NT2/D1 (cell line): ENCODE data around the gene DCAF8.

Experiments
- SUZ12 ChIP-seq: IDR thresholded peaks from 2 replicates; pipeline ENCODE4 v1.6.1; 2011; ENCODE audit not compliant: insufficient read length, insufficient read depth; ENCODE audit errors: extremely low read depth
- YY1 ChIP-seq: IDR thresholded peaks from 2 replicates; pipeline ENCODE4 v1.6.1; 2011; ENCODE audit not compliant: insufficient read length, insufficient read depth
- ZNF274 ChIP-seq: IDR thresholded peaks from 2 replicates; pipeline ENCODE4 v1.6.1; 2011; ENCODE audit warnings: mild to moderate bottlenecking, low read depth, low read length

DNA sequence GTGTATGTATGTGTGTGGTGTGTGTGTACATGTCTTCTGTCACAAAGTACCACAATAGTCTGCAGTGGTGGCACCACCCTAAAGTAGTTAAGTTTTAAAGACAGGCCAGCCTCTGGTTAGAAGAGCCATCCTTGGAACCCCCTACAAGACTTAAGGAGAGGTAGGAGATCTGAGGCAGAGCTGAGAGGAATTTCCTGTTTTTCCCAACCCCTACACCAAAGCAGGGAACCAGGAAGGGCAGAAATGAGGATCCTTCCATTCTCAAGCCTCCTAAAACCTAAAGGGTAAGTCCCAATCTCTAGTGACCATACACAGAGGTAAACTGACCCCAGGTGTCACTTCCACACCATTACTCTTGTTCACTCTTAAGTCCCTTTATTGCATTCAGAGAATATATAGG lies 46.0 kb downstream of the DCAF8 start:
- TF ChIP-seq YY1: no peak
- no peak for TF ChIP-seq ZNF274
- no peak for TF ChIP-seq SUZ12
